IPS DF 6.9 (cell line): ENCODE data around the gene SCAMP2.

Experiments
- DNase-seq: peaks from one replicate; pipeline ENCODE4 v3.0.0-alpha.2; 2013; ENCODE audit warnings: low read depth, low spot score
- H3K27ac ChIP-seq: one replicate; pipeline ENCODE4 v1.5.1; 2013; ENCODE audit warnings: low read length, control low read depth
- H3K27me3 ChIP-seq: 2 replicates; pipeline ENCODE4 v1.6.1; 2013; ENCODE audit warnings: mild to moderate bottlenecking, low read length; ENCODE audit not compliant: control insufficient read depth, insufficient read depth
- H3K36me3 ChIP-seq: 2 replicates; pipeline ENCODE4 v1.6.1; 2013; ENCODE audit warnings: low read length; ENCODE audit not compliant: control insufficient read depth, insufficient read depth
- H3K4me1 ChIP-seq: 2 replicates; pipeline ENCODE4 v1.6.1; 2013; ENCODE audit warnings: low read length; ENCODE audit not compliant: control insufficient read depth, insufficient read depth
- H3K4me3 ChIP-seq: 2 replicates; pipeline ENCODE4 v1.5.1; 2013; ENCODE audit warnings: mild to moderate bottlenecking, low read length
- H3K9me3 ChIP-seq: 2 replicates; pipeline ENCODE4 v1.6.1; 2013; ENCODE audit warnings: low read length, inconsistent platforms; ENCODE audit not compliant: control insufficient read depth, insufficient read depth
- WGBS: extraction: QIAGEN DNeasy Blood & Tissue Kit; methylation state at CpG from one replicate; pipeline ENCODE4 v1.1.7; 2013; ENCODE audit warnings: mixed read lengths, missing lambda C conversion rate; ENCODE audit not compliant: insufficient read length, insufficient coverage; 5-methylcytosine and 5-hydroxymethylcytosine counted together

SCAMP2 gene

DNA sequence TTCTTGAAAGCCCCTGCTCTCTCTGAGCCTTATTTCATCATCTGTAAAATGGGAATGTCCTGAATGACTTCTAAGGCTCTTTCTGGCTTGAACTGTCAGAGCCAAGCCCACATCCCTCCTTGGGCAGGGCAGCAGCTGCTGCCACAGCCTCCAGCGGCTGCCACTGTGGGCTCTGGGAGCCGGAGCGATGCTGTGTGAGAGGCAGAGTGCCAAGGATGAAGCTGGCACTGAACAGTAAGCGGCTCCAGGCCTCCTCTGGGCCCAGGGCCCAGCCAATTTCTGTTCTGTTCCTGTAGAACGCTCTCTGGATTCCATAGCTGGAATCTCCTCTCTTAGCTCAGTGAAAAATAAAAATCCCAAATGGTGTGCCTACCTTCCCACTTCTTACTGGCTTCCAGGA lies 42.3 kb downstream of the SCAMP2 start:
- Histone ChIP-seq H3K4me3 (no peak overlapping the region), H3K4me1 (peaks cover 9% of the 10 kb centered on the region), H3K27me3 (peaks cover 7% of the 10 kb centered on the region; the same call in 1 of the 2 replicates), H3K9me3 (no peaks in the 10 kb centered on the region), H3K27ac (no peak overlapping the region), H3K36me3 (no peaks in the 10 kb centered on the region)
- no peak for DNase-seq
- no CpG with 5 or more reads among the region's 5 CpGs for WGBS

DNA sequence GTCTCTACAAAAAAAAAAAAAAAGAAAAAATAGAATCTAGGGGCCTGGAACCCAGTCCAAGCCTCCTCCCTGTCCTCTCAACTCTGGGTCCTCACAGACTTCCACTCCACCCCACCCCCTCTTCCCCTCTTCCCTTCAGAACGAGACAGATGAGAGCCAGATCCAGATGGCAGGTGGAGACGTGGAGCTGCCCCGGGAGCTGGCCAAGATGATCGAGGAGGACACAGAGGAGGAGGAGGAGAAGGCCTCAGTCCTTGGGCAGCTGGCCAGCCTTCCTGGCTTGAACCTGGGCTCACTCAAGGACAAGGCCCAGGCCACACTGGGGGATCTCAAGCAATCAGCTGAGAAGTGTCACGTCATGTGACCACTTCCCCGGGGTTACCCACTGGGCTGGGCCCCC lies 43.2 kb downstream of the SCAMP2 start:
- Histone ChIP-seq H3K27me3 (peaks cover 11% of the 10 kb centered on the region; the same call in 1 of the 2 replicates), H3K9me3 (no peaks in the 10 kb centered on the region), H3K4me1 (peaks cover 6% of the 10 kb centered on the region), H3K36me3 (no peaks in the 10 kb centered on the region), H3K4me3 (no peak overlapping the region), H3K27ac (no peak overlapping the region)
- no peak for DNase-seq
- WGBS, result no CpG with 5 or more reads among the region's 6 CpGs

DNA sequence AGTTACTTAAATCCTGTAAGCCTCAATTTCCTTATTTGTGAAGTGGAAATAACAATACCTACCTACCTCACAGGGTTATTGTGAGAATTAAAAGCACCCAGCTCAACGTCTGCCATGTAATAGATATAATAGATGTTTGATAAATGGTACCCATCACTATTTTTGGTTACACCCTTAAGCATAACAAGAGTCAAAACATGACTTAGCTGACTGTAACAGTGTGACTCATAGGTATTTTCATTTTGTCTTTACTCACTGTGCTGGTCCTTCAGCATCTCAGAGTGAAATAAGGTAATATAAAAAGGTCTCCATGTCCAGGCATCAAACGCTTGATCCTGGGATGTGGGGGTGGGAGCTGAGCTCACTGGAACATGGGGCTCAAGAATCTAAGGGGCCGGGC lies 43.7 kb downstream of the SCAMP2 start:
- no peaks in the 10 kb centered on the region for H3K9me3 ChIP-seq
- peaks cover 13% of the 10 kb centered on the region; the same call in 1 of the 2 replicates for H3K27me3 ChIP-seq
- peaks cover 6% of the 10 kb centered on the region for H3K4me1 ChIP-seq
- no peak overlapping the region for H3K27ac ChIP-seq
- H3K4me3 ChIP-seq, result no peak overlapping the region
- no peak for DNase-seq
- no peaks in the 10 kb centered on the region for H3K36me3 ChIP-seq
- WGBS, result no CpG with 5 or more reads among the region's 3 CpGs

DNA sequence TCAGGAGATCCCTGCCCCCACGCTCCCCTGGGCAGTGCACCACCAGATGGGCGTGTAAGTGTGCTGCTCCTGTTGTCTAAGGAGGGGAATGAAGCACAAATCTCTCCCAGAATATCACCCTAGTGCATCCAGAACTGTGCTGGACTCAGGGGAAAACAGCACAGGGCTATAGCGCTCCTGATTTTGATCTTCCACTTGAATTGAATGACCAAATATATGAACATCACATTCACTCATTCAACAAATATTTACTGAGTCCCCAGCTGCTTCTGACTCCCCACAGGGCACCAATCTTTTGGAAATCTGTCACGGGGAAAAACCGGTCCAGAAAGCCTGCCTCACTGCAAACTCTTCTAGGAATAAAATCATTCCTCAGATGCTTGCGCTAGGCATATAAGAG lies 44.3 kb downstream of the SCAMP2 start:
- Histone ChIP-seq H3K36me3 (no peaks in the 10 kb centered on the region), H3K9me3 (no peaks in the 10 kb centered on the region), H3K4me1 (peaks cover 5% of the 10 kb centered on the region; the same call in 1 of the 2 replicates), H3K27ac (no peak overlapping the region), H3K4me3 (no peak overlapping the region), H3K27me3 (peaks cover 13% of the 10 kb centered on the region; the same call in 1 of the 2 replicates)
- DNase-seq, result no peak
- WGBS, result no CpG with 5 or more reads among the region's 6 CpGs

GRCh38 chr15:74827614-74828013 lies 45.6 kb downstream of the SCAMP2 start:
- H3K9me3 ChIP-seq, result no peaks in the 10 kb centered on the region
- WGBS, result no CpG with 5 or more reads among the region's 5 CpGs
- peaks cover 5% of the 10 kb centered on the region; the same call in 1 of the 2 replicates for H3K4me1 ChIP-seq
- DNase-seq, result no peak
- no peak overlapping the region for H3K27ac ChIP-seq
- H3K4me3 ChIP-seq, result no peak overlapping the region
- H3K27me3 ChIP-seq, result peaks cover 13% of the 10 kb centered on the region; the same call in 1 of the 2 replicates
- H3K36me3 ChIP-seq, result no peaks in the 10 kb centered on the region

GRCh38 chr15:74826921-74827320 lies 46.2 kb downstream of the SCAMP2 start:
- peaks cover 5% of the 10 kb centered on the region; the same call in 1 of the 2 replicates for H3K4me1 ChIP-seq
- no peaks in the 10 kb centered on the region for H3K36me3 ChIP-seq
- no peak overlapping the region for H3K27ac ChIP-seq
- H3K4me3 ChIP-seq, result no peak overlapping the region
- H3K27me3 ChIP-seq, result peaks cover 13% of the 10 kb centered on the region; the same call in 1 of the 2 replicates
- no peaks in the 10 kb centered on the region for H3K9me3 ChIP-seq
- no CpG with 5 or more reads among the region's 21 CpGs for WGBS
- DNase-seq, result no peak

DNA sequence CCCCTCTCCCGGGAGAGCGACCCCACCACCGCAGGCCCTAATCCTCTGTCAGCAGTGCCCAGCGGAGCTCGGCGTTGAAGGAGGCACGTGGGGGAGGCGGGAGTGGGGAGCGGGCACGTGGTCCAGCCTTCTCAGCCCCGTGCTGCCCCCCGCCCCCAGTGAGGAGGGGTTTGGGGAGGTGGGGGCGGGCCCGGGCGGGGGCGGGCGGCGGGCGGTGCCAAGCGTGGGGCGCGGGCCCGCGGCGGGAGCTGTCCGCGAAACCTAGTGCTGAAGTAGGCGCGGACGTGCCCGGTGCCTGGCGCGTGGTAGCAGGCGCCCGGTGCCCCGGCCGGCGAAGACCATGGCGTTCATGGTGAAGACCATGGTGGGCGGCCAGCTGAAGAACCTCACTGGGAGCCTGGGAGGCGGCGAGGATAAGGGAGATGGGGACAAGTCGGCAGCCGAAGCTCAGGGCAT lies 46.8 kb downstream of the SCAMP2 start, which contains the start of gene CPLX3:
Gene CPLX3, plus strand, starts transcription at position 264 of the 456 bp plus-strand sequence. Its CDS starts 77 bp downstream, at position 341.
- peaks cover 13% of the 10 kb centered on the region; the same call in 1 of the 2 replicates for H3K27me3 ChIP-seq
- WGBS, result no CpG with 5 or more reads among the region's 44 CpGs

DNA sequence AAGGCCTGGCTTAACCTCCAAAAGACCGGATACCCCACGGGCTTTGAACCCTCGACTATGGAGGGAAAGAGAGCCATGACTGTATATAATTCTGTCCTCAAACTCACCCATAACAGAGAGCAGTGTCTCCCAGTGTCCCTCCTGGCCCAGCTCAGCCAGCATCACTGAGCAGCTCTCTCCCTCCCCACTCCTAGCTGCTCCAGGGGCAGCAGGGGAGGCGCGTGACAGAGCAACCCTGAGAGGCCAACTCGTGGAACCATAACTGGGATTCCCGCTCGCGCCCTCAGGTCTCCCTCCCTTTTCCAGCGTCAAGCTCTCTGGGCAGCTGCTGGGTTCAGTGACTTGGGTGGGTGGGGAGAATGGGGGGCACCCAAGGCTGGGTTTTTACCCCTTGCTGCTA lies 47.3 kb downstream of the SCAMP2 start:
- DNase-seq, result no peak
- peaks cover 5% of the 10 kb centered on the region; the same call in 1 of the 2 replicates for H3K4me1 ChIP-seq
- no peak overlapping the region for H3K27ac ChIP-seq
- H3K4me3 ChIP-seq, result no peak overlapping the region
- no peaks in the 10 kb centered on the region for H3K36me3 ChIP-seq
- H3K27me3 ChIP-seq, result peaks cover 13% of the 10 kb centered on the region; the same call in 1 of the 2 replicates
- WGBS, result no CpG with 5 or more reads among the region's 10 CpGs
- H3K9me3 ChIP-seq, result no peaks in the 10 kb centered on the region

More for the DNA sequence above, 46.8 kb downstream of the SCAMP2 start, which contains the start of gene CPLX3:
- Histone ChIP-seq H3K36me3 (no peaks in the 10 kb centered on the region), H3K4me1 (peaks cover 5% of the 10 kb centered on the region; the same call in 1 of the 2 replicates), H3K9me3 (no peaks in the 10 kb centered on the region), H3K27ac (no peak within 1 kb of the TSS), H3K4me3 (no peak within 1 kb of the TSS)
- no peak for DNase-seq

DNA sequence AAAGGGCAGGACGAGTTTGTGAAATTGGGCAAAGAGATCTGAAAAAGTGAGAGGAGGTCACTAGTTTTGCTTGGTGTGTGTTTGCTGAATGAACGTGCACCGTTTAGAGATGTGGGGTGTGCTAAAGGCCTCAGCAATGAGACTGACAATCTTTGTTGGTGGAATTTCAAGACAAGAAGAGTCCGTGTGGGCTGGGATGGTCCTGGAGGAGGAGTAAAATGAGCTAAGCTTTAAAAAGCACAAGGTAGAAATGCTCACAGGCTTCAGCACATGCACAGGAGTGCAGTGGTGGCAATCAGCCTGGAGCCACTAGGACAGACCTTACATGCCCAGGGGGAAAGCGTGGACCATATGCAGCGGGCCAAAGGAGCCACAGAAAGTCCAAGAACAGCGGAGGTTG lies 48.2 kb downstream of the SCAMP2 start:
- no peak overlapping the region for H3K4me3 ChIP-seq
- no peak overlapping the region for H3K27ac ChIP-seq
- no peaks in the 10 kb centered on the region for H3K36me3 ChIP-seq
- no peaks in the 10 kb centered on the region for H3K9me3 ChIP-seq
- H3K4me1 ChIP-seq, result peaks cover 5% of the 10 kb centered on the region; the same call in 1 of the 2 replicates
- WGBS, result no CpG with 5 or more reads among the region's 7 CpGs
- no peak for DNase-seq
- H3K27me3 ChIP-seq, result peaks cover 13% of the 10 kb centered on the region; the same call in 1 of the 2 replicates

DNA sequence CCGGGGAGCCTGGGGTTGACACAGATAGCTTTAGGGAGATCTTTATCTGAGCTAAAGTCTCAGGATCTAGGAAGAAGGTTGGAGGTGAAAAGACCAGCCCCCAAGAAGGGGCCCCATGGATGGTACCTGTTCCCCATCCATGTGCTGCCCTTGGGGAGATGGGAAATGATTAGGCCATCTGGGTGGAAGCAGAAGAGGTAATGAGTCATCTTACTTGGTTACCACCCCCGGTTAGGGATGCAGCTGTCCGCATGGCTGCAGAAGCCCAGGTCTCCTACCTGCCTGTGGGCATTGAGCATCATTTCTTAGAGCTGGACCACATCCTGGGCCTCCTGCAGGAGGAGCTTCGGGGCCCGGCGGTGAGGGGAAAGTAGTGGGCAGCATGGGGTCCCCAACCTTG lies 49.8 kb downstream of the SCAMP2 start:
- Histone ChIP-seq H3K4me3 (no peak overlapping the region), H3K27ac (no peak overlapping the region), H3K9me3 (no peaks in the 10 kb centered on the region), H3K27me3 (peaks cover 13% of the 10 kb centered on the region; the same call in 1 of the 2 replicates), H3K4me1 (peaks cover 5% of the 10 kb centered on the region; the same call in 1 of the 2 replicates), H3K36me3 (no peaks in the 10 kb centered on the region)
- WGBS, result no CpG with 5 or more reads among the region's 6 CpGs
- DNase-seq, result no peak

DNA sequence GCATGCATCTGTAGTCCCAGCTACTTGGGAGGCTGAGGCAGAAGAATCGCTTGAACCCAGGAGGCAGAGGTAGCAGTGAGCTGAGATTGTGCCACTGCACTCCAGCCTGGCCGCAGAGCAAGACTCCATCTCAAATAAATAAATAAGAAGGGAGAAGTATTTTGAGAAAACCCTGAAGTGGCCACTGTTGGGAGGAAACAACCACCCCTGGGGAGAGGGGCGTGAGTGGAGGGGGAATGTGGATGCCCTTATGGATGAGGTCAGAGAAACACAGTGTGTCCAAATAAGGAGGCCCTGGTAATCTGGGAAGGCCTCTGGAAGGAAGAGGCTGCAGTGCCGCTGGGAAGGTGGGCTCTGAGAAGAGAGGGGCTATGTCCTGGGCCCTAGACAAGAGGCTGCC lies 50.9 kb downstream of the SCAMP2 start:
- no peak for DNase-seq
- Histone ChIP-seq H3K4me1 (peaks cover 5% of the 10 kb centered on the region; the same call in 1 of the 2 replicates), H3K27me3 (peaks cover 12% of the 10 kb centered on the region; the same call in 1 of the 2 replicates), H3K9me3 (no peaks in the 10 kb centered on the region), H3K36me3 (no peaks in the 10 kb centered on the region), H3K4me3 (no peak overlapping the region), H3K27ac (no peak overlapping the region)
- no CpG with 5 or more reads among the region's 4 CpGs for WGBS
